GM19467 (cell line): ENCODE results near the gene UNC79.
"Not testable (repeated sequence)": the region's sequence is repeated elsewhere in the genome, so short reads cannot be mapped to it uniquely, and the experiment has no call there.

Source experiments
- ATAC-seq: cut with Tn5 transposase; IDR thresholded peaks from one replicate; pipeline ENCODE4 v1.9.1; 2021; ENCODE audit warnings: mild to moderate bottlenecking, moderate library complexity; ENCODE audit not compliant: unreplicated experiment

The UNC79 gene

DNA sequence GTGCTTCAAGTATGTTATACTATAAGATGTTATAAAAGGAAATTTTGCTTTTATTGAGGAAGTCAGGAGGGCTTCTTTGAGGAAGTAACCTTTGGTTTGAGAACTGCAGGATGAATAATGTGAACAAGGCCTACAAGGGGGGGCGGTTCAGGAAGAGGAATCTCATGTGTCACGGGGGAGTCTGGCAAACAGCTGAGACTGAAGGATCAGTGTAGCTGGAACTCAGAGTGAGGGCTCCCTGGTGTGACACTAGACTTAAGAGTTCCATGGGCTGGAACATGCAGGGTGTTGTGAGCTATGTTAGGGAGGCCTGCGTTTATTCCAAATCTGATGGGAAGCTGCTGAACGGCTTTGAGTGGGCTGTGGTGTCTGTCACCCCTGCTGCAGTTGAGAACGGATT lies 62.3 kb downstream of the UNC79 start:
- ATAC-seq: no peak

- not testable (repeated sequence) for ATAC-seq
These were observed 62.9 kb downstream of the UNC79 start for GRCh38 chr14:93493622-93494021.

GRCh38 chr14:93496856-93497741 lies 66.4 kb downstream of the UNC79 start:
- ATAC-seq: no peak

- ATAC-seq: no peak
These were observed 79.3 kb downstream of the UNC79 start for GRCh38 chr14:93510056-93510455.

DNA sequence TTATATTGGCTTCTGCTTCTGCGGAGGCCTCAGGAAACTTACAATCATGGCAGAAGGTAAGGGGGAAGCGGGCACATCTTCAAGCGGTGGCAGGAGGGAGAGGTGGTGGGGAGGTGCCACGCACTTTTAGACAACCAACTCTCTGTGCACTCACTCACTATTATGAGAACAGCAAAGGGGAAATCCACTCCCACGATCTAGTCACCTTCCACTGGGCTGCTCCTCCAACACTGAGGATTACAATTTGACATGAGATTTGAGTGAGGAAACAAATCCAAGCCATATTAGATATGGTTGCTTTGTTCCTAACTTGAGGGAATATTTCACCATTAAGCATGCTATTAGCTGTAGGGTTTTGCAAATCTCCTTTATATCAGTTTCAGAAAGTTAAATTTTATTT lies 80.3 kb downstream of the UNC79 start:
- no peak for ATAC-seq

GRCh38 chr14:93520053-93520607 lies 89.4 kb downstream of the UNC79 start:
- no peak for ATAC-seq

GRCh38 chr14:93522221-93522620 lies 91.5 kb downstream of the UNC79 start:
- no peak for ATAC-seq

DNA sequence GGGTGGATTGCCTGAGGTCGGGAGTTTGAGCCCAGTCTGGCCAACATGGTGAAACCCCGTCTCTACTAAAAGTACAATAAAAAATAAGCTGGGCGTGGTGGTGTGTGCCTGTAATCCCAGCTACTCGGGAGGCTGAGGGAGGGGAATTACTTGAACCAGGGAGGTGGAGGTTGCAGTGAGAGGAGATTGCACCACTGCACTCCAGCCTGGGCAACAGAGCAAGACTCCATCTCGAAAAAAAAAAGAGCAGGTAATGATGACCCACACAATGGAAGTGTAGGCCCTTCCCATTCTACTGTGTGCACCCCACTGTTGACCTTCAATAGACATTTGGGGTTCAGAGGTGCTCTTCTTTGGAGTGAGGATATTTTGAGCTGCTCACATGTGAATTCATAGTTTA lies 94.5 kb downstream of the UNC79 start:
- not testable (repeated sequence) for ATAC-seq

DNA sequence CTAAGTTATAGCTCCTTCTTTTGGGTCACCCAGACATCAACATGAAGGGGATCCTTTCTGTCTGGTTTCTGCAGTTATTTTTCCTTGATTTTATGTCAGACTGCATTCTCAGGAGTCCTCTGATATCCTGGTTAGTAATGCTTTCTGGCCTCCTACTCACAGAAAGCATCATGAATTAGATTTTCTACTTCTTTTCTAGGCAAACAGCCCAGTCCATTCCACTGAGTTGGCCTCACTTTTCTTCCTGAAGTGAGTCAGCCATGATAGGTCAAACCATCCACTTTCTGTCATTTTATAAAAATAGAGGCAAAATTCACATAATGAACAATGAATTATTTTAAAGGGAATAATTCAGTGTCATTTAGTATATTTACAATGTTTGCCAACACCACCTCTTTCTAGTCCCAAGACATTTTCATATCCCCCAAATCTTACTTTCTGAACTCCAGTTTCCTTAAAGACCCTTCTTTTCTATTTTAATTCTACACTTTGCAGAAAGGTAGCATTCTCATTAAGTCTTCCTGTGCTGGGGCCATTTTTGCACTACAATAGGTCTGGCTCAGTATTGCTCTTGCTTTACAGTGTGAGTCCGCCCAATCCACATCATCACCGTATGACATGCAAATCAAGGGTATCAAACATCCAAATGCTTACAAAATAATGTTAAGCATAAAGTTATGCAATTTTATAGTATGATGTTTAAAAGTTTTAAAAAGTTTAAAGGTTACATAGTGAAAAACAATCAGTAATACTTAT lies 95.1 kb downstream of the UNC79 start:
- ATAC-seq: no peak

GRCh38 chr14:93527203-93527607 lies 96.5 kb downstream of the UNC79 start:
- ATAC-seq: no peak

- ATAC-seq: no peak
These were observed 98.3 kb downstream of the UNC79 start for GRCh38 chr14:93528884-93529558.

GRCh38 chr14:93531644-93532043 lies 100.9 kb downstream of the UNC79 start:
- ATAC-seq: no peak

DNA sequence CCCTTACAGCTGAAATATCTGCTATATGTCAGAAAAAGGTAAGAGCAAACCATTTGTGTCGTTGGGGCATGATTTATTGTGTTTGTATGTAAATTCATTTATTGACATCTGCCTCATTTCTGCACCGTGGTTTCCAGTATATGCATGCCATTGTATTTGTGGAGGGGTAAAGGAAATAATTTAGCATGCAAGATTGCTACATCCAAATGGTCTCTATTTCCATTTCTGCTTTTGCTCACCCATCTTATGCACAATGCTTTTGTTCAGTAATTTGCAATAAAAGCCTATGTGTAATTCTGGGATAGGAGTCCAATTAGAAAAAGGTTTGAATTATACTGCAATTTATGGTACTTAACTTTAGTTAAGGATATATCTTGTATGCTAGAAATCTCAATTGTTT lies 101.8 kb downstream of the UNC79 start:
- no peak for ATAC-seq

DNA sequence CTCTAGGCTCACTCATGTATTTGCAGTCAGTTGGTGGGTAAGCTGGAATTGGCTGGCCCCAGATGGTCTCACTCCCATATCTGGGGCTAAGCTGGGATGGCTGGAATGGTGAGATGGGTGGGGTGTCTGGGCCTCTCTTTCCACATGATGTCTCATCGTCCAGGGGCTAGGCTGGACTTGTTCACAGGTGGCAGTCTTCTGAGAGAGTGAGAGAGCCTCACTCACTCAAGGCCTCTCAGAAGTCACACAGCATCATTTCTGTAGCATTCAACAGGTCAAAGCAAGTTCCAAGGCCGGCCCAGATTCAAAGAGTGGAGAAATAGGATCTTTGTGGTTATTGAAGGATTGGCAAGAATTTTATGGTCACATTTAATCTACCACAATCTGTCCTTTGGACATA lies 102.7 kb downstream of the UNC79 start:
- ATAC-seq: no peak

DNA sequence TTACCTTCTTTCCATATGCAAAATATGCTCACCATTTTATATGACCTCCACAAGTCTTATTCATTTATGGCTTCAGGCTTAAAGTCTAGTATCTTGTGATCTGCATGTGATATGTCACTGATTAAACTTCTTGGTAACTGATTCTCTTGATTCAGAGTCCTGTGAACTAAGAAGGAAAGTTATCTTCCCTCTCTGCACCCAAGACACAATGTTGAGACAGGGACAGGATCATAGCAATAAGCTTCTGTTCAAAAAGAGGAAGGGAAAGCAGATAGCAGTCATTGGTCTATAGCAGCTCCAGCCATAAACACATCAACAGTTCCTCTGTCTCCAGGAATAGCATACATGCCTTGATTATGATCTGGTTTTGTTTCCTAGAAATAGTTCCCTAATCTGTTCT lies 103.1 kb downstream of the UNC79 start:
- peak; percentile 70 for ATAC-seq

- no peak for ATAC-seq
These were observed 104.8 kb downstream of the UNC79 start for GRCh38 chr14:93535537-93535936.

GRCh38 chr14:93536945-93537344 lies 106.2 kb downstream of the UNC79 start:
- no peak for ATAC-seq

GRCh38 chr14:93537951-93538350 lies 107.2 kb downstream of the UNC79 start:
- no peak for ATAC-seq

- no peak for ATAC-seq
These were observed 107.7 kb downstream of the UNC79 start for GRCh38 chr14:93538413-93538812.

DNA sequence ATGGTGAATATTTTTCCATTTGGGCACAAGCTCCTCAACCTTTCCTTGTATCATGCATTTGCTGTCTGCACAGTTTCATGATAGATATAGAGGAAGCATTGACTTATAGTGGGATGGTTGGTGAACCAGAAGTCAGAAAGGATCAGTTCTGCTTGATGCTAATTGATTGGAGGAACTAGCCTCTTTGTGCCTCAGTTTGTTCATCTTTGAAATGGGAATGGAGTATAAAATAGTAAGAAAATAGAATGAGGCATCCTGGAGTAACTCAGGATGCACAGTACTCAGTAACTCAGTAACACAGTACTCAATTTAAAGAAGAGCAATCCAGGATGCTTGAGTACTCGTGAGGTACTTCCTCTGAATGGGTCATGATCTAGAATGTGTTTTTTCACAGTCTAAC lies 109.5 kb downstream of the UNC79 start:
- ATAC-seq: no peak

GRCh38 chr14:93543766-93544165 lies 113.0 kb downstream of the UNC79 start:
- ATAC-seq: no peak
